ENCODE data around the gene ANLN.

Gene ANLN

GRCh38 chr7:36400606-36401005 lies 10.9 kb downstream of the ANLN start:
- no peak for TF ChIP-seq CTCF (IDR thresholded peaks at IDR 0.05)
- Histone ChIP-seq H3K4me3 (no peak overlapping the region), H3K27ac (no peak overlapping the region)
- DNase-seq (ENCODE audit: low spot score): no peak

GRCh38 chr7:36403452-36403851 lies 13.8 kb downstream of the ANLN start:
- H3K27ac ChIP-seq: no peak overlapping the region
- no peak overlapping the region for H3K4me3 ChIP-seq
- TF ChIP-seq CTCF (IDR thresholded peaks at IDR 0.05): no peak
- no peak for DNase-seq (ENCODE audit: low spot score)

GRCh38 chr7:36404639-36405408 lies 15.2 kb downstream of the ANLN start:
- TF ChIP-seq CTCF (IDR thresholded peaks at IDR 0.05): no peak
- DNase-seq (ENCODE audit: low spot score): no peak
- H3K4me3 ChIP-seq: no peak overlapping the region
- H3K27ac ChIP-seq: no peak overlapping the region

- H3K4me3 ChIP-seq: no peak overlapping the region
- no peak for DNase-seq (ENCODE audit: low spot score)
- H3K27ac ChIP-seq: no peak overlapping the region
- TF ChIP-seq CTCF (IDR thresholded peaks at IDR 0.05): no peak
These were observed 15.7 kb downstream of the ANLN start for GRCh38 chr7:36405409-36405803.

GRCh38 chr7:36406156-36406555 lies 16.5 kb downstream of the ANLN start:
- no peak for DNase-seq (ENCODE audit: low spot score)
- no peak for TF ChIP-seq CTCF (IDR thresholded peaks at IDR 0.05)
- no peak overlapping the region for H3K4me3 ChIP-seq
- H3K27ac ChIP-seq: no peak overlapping the region

- H3K27ac ChIP-seq: no peak overlapping the region
- no peak for DNase-seq (ENCODE audit: low spot score)
- H3K4me3 ChIP-seq: no peak overlapping the region
- TF ChIP-seq CTCF (IDR thresholded peaks at IDR 0.05): no peak
These were observed 18.2 kb downstream of the ANLN start for GRCh38 chr7:36407636-36408550.

Data from coronary artery (tissue), 2 donors.